HepG2 (cell line): ENCODE measurements around the gene ARFGEF3. TPM values are rescaled to one million over a fixed set of nuclear protein-coding genes. Genes with fewer than 3 reads are reported as not detected.

Experiments used
- ASH2L ChIP-seq: fragments of 300-600, 200-600 bp; sonication (generic); IDR thresholded peaks from 2 replicates; pipeline ENCODE4 v1.7.0; 2017; ENCODE audit warnings: low read depth, mild to moderate bottlenecking, moderate library complexity, mixed read lengths, low read length; ENCODE audit not compliant: insufficient read length
- ATM ChIP-seq: fragments of 450-650 bp; IDR thresholded peaks from 2 replicates; pipeline ENCODE4 v1.7.1; 2017; ENCODE audit warnings: mild to moderate bottlenecking, borderline replicate concordance
- MYC ChIP-seq: sonication (generic); formaldehyde crosslinking; IDR thresholded peaks from 2 replicates; pipeline ENCODE4 v1.9.0; 2021; ENCODE audit warnings: missing genetic modification reagents, borderline replicate concordance
- SALL2 ChIP-seq: sonication (generic); formaldehyde crosslinking; IDR thresholded peaks from 2 replicates; pipeline ENCODE4 v1.8.1; 2023; ENCODE audit warnings: mild to moderate bottlenecking, missing genetic modification reagents, inconsistent platforms
- TCF12 ChIP-seq, 2 experiments: fragments of 450-650 bp in 1 of 2; sonication (generic) in 1 of 2; formaldehyde crosslinking in 1 of 2; IDR thresholded peaks; 2 replicates each; pipeline versions ENCODE4 v1.6.1 to v1.8.0; 2017 to 2022; ENCODE audit warnings: antibody characterized with exemption in 1 of 2, mild to moderate bottlenecking in 1 of 2, missing genetic modification reagents in 1 of 2, moderate library complexity in 1 of 2
- ZEB1 ChIP-seq: IDR thresholded peaks from 2 replicates; pipeline ENCODE4 v1.6.1; 2012; ENCODE audit warnings: mild to moderate bottlenecking, low read depth, inconsistent platforms; ENCODE audit not compliant: insufficient replicate concordance
- ZNF766 ChIP-seq: sonication (generic); formaldehyde crosslinking; IDR thresholded peaks from 2 replicates; pipeline ENCODE4 v1.5.0; 2020; ENCODE audit warnings: missing genetic modification reagents, borderline replicate concordance
- polyA plus RNA-seq, 8 experiments: library from polyadenylated mRNA; depleted of rRNA in 3 of 8; stranded (reverse) in 7 of 8; unstranded in 1 of 8; fragments of >200 nt; fragmentation: Illumina TruSeq in 4 of 8; extraction: Trizol in 4 of 8; gene quantifications; 2 replicates each; pipeline versions ENCODE4 v1.2.1 to v1.2.3, GENCODE V29; 2011 to 2016; ENCODE audit warnings: low read depth in 4 of 8, missing spikeins in 1 of 8, mixed read lengths in 1 of 8; ENCODE audit not compliant: insufficient read depth in 1 of 8
- total RNA-seq, 5 experiments: library from RNA; depleted of rRNA; stranded (reverse); fragments of >200 nt; fragmentation: Illumina TruSeq; extraction: Trizol; gene quantifications; 2 replicates each; pipeline ENCODE4 v1.2.3, GENCODE V29; 2016; ENCODE audit warnings: low read depth in 1 of 5
- TF ChIP-seq, protein P1 (sequence below): sonication (generic); formaldehyde crosslinking; IDR thresholded peaks from 2 replicates; pipeline ENCODE4 v1.4.0; 2020; ENCODE audit warnings: missing genetic modification reagents, borderline replicate concordance
- TF ChIP-seq, protein P2 (sequence below), 2 experiments: sonication (generic) in 1 of 2; formaldehyde crosslinking in 1 of 2; IDR thresholded peaks; 2 replicates each; pipeline versions ENCODE4 v1.5.1 to v1.6.1; 2011 to 2020; ENCODE audit warnings: borderline replicate concordance in 1 of 2, low read depth in 1 of 2, low read length in 1 of 2, mild to moderate bottlenecking in 1 of 2, missing genetic modification reagents in 1 of 2, moderate library complexity in 1 of 2
- TF ChIP-seq, protein P3 (sequence below): sonication (generic); formaldehyde crosslinking; IDR thresholded peaks from 2 replicates; pipeline ENCODE4 v1.5.0; 2020; ENCODE audit warnings: mild to moderate bottlenecking, missing genetic modification reagents
- TF ChIP-seq, protein P4 (sequence below): sonication (generic); formaldehyde crosslinking; IDR thresholded peaks from 2 replicates; pipeline ENCODE4 v1.4.0; 2020; ENCODE audit warnings: missing genetic modification reagents, borderline replicate concordance
- TF ChIP-seq, protein P5 (sequence below): sonication (generic); formaldehyde crosslinking; IDR thresholded peaks from 2 replicates; pipeline ENCODE4 v1.4.0; 2020; ENCODE audit warnings: mild to moderate bottlenecking, missing genetic modification reagents

ARFGEF3 gene
- total and polyA plus RNA-seq, 2 of the 13 experiments (the other 11 are each of a cell fraction or from before 2014, with no cell fraction given): 0.60 to 2.6 TPM

DNA sequence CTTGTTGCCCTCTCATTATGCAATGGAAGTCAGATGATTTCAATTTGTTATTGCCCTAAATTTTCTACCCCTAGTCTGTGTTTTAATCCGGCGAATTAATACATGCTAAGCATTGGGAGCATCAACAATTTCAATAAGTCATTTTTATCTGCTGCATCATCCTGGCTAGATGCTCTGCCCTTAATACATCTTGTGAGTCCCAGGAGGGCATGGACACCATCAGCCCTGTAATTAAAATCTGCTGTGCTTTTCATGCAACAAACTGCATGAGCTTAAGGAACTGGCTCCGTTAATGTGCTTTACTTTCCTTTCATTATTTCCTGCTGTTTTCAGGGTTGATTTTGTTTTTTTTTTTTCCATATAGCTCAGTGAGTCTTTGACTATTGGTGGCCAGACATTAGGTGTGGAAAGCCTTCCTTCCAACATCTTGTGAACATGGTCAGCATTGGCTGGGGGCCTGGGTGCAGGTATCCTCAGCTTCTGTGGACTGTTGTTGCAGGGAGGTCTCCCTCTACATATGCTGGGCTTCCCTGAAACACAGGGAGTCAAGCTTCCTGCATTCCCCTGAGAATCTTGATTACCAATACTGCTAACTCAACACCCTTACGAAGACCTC, 65.1 kb downstream of the ARFGEF3 start (continued):
- TF ChIP-seq, protein P1, sequence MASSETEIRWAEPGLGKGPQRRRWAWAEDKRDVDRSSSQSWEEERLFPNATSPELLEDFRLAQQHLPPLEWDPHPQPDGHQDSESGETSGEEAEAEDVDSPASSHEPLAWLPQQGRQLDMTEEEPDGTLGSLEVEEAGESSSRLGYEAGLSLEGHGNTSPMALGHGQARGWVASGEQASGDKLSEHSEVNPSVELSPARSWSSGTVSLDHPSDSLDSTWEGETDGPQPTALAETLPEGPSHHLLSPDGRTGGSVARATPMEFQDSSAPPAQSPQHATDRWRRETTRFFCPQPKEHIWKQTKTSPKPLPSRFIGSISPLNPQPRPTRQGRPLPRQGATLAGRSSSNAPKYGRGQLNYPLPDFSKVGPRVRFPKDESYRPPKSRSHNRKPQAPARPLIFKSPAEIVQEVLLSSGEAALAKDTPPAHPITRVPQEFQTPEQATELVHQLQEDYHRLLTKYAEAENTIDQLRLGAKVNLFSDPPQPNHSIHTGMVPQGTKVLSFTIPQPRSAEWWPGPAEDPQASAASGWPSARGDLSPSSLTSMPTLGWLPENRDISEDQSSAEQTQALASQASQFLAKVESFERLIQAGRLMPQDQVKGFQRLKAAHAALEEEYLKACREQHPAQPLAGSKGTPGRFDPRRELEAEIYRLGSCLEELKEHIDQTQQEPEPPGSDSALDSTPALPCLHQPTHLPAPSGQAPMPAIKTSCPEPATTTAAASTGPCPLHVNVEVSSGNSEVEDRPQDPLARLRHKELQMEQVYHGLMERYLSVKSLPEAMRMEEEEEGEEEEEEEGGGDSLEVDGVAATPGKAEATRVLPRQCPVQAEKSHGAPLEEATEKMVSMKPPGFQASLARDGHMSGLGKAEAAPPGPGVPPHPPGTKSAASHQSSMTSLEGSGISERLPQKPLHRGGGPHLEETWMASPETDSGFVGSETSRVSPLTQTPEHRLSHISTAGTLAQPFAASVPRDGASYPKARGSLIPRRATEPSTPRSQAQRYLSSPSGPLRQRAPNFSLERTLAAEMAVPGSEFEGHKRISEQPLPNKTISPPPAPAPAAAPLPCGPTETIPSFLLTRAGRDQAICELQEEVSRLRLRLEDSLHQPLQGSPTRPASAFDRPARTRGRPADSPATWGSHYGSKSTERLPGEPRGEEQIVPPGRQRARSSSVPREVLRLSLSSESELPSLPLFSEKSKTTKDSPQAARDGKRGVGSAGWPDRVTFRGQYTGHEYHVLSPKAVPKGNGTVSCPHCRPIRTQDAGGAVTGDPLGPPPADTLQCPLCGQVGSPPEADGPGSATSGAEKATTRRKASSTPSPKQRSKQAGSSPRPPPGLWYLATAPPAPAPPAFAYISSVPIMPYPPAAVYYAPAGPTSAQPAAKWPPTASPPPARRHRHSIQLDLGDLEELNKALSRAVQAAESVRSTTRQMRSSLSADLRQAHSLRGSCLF (CRISPR knock-in tag): no peak
- TF ChIP-seq, protein P2, sequence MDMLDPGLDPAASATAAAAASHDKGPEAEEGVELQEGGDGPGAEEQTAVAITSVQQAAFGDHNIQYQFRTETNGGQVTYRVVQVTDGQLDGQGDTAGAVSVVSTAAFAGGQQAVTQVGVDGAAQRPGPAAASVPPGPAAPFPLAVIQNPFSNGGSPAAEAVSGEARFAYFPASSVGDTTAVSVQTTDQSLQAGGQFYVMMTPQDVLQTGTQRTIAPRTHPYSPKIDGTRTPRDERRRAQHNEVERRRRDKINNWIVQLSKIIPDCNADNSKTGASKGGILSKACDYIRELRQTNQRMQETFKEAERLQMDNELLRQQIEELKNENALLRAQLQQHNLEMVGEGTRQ (IDR thresholded peaks at IDR 0.05; ENCODE audit: low read depth, low read length): no peak
- TF ChIP-seq, protein P2 (CRISPR knock-in tag; IDR thresholded peaks at IDR 0.05; ENCODE audit: borderline replicate concordance): no peak
- TF ChIP-seq TCF12 (IDR thresholded peaks at IDR 0.05) (no peak), TCF12 (CRISPR knock-in tag; IDR thresholded peaks at IDR 0.05) (no peak), MYC (CRISPR knock-in tag) (no peak), ASH2L (peak; percentile 60), ATM (no peak), ZNF766 (no peak), SALL2 (CRISPR knock-in tag) (0 out of 2 replicates have a peak, but pooled peaks have one; percentile 5), ZEB1 (no peak)
- TF ChIP-seq, protein P3, sequence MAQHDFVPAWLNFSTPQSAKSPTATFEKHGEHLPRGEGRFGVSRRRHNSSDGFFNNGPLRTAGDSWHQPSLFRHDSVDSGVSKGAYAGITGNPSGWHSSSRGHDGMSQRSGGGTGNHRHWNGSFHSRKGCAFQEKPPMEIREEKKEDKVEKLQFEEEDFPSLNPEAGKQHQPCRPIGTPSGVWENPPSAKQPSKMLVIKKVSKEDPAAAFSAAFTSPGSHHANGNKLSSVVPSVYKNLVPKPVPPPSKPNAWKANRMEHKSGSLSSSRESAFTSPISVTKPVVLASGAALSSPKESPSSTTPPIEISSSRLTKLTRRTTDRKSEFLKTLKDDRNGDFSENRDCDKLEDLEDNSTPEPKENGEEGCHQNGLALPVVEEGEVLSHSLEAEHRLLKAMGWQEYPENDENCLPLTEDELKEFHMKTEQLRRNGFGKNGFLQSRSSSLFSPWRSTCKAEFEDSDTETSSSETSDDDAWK: no peak
- TF ChIP-seq, protein P4, sequence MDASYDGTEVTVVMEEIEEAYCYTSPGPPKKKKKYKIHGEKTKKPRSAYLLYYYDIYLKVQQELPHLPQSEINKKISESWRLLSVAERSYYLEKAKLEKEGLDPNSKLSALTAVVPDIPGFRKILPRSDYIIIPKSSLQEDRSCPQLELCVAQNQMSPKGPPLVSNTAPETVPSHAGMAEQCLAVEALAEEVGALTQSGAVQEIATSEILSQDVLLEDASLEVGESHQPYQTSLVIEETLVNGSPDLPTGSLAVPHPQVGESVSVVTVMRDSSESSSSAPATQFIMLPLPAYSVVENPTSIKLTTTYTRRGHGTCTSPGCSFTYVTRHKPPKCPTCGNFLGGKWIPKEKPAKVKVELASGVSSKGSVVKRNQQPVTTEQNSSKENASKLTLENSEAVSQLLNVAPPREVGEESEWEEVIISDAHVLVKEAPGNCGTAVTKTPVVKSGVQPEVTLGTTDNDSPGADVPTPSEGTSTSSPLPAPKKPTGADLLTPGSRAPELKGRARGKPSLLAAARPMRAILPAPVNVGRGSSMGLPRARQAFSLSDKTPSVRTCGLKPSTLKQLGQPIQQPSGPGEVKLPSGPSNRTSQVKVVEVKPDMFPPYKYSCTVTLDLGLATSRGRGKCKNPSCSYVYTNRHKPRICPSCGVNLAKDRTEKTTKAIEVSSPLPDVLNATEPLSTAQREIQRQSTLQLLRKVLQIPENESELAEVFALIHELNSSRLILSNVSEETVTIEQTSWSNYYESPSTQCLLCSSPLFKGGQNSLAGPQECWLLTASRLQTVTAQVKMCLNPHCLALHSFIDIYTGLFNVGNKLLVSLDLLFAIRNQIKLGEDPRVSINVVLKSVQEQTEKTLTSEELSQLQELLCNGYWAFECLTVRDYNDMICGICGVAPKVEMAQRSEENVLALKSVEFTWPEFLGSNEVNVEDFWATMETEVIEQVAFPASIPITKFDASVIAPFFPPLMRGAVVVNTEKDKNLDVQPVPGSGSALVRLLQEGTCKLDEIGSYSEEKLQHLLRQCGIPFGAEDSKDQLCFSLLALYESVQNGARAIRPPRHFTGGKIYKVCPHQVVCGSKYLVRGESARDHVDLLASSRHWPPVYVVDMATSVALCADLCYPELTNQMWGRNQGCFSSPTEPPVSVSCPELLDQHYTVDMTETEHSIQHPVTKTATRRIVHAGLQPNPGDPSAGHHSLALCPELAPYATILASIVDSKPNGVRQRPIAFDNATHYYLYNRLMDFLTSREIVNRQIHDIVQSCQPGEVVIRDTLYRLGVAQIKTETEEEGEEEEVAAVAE (CRISPR knock-in tag): peak; percentile 71; the same call in 1 of the 2 replicates
- TF ChIP-seq, protein P5, sequence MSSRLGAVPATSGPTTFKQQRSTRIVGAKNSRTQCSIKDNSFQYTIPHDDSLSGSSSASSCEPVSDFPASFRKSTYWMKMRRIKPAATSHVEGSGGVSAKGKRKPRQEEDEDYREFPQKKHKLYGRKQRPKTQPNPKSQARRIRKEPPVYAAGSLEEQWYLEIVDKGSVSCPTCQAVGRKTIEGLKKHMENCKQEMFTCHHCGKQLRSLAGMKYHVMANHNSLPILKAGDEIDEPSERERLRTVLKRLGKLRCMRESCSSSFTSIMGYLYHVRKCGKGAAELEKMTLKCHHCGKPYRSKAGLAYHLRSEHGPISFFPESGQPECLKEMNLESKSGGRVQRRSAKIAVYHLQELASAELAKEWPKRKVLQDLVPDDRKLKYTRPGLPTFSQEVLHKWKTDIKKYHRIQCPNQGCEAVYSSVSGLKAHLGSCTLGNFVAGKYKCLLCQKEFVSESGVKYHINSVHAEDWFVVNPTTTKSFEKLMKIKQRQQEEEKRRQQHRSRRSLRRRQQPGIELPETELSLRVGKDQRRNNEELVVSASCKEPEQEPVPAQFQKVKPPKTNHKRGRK (CRISPR knock-in tag): no peak
